OCI-LY3 (cell line): Measurements from ENCODE around the gene TXK.

Experiments used
- H2AFZ ChIP-seq: fragments of 200-600, 300-600 bp; shearing (Covaris generic); 2 replicates; pipeline ENCODE4 v1.6.0; 2014; ENCODE audit warnings: antibody characterized with exemption, low read depth, low read length
- H3K27ac ChIP-seq: fragments of 200-600, 300-600 bp; sonication (generic); 2 replicates; pipeline ENCODE4 v1.5.1; 2014; ENCODE audit warnings: mild to moderate bottlenecking, low read length, moderate library complexity, mixed read lengths
- H3K27me3 ChIP-seq: fragments of 200-600, 300-600 bp; sonication (generic); 2 replicates; pipeline ENCODE4 v1.6.1; 2014; ENCODE audit warnings: low read depth, low read length, mixed read lengths
- H3K36me3 ChIP-seq: fragments of 200-600, 300-600 bp; sonication (generic); replicated peaks from 2 replicates; pipeline ENCODE3; 2014; ENCODE audit warnings: low read depth, low read length, mixed read lengths
- H3K4me1 ChIP-seq: fragments of 300-600, 200-600 bp; sonication (generic); 2 replicates; pipeline ENCODE4 v1.6.1; 2014; ENCODE audit warnings: low read length, mixed read lengths
- H3K4me2 ChIP-seq: fragments of 200-600, 300-600 bp; sonication (generic); 2 replicates; pipeline ENCODE4 v1.6.1; 2014; ENCODE audit warnings: low read length, mixed read lengths
- H3K4me3 ChIP-seq: fragments of 300-600, 200-600 bp; sonication (generic); 2 replicates; pipeline ENCODE4 v1.5.1; 2014; ENCODE audit warnings: antibody characterized with exemption, mild to moderate bottlenecking, low read length, moderate library complexity
- H3K79me2 ChIP-seq: fragments of 300-600, 200-600 bp; shearing (Covaris generic); 2 replicates; pipeline ENCODE4 v1.6.1; 2014; ENCODE audit warnings: mild to moderate bottlenecking, low read length, mixed read lengths
- H3K9ac ChIP-seq: fragments of 300-600, 200-600 bp; shearing (Covaris generic); 2 replicates; pipeline ENCODE4 v1.6.0; 2014; ENCODE audit warnings: mild to moderate bottlenecking, low read length, moderate library complexity
- H3K9me3 ChIP-seq: fragments of 200-600, 300-600 bp; shearing (Covaris generic); 2 replicates; pipeline ENCODE4 v1.6.1; 2014; ENCODE audit warnings: low read length, mixed read lengths; ENCODE audit not compliant: insufficient read depth
- H4K20me1 ChIP-seq: fragments of 200-600, 300-600 bp; sonication (generic); 2 replicates; pipeline ENCODE4 v1.6.1; 2016; ENCODE audit warnings: low read length, mixed read lengths; ENCODE audit not compliant: insufficient read depth
- EZH2phosphoT487 ChIP-seq: fragments of 200-600 bp; shearing (Covaris generic); IDR thresholded peaks from 2 replicates; pipeline ENCODE4 v1.6.1; 2018; ENCODE audit warnings: antibody characterized with exemption, mixed run types, low read depth
- TF ChIP-seq, protein P1 (sequence below): fragments of 200-600, 300-600 bp; sonication (generic); IDR thresholded peaks from 2 replicates; pipeline ENCODE4 v1.5.1; 2014; ENCODE audit warnings: antibody characterized with exemption, low read length, low read depth

Gene TXK

DNA sequence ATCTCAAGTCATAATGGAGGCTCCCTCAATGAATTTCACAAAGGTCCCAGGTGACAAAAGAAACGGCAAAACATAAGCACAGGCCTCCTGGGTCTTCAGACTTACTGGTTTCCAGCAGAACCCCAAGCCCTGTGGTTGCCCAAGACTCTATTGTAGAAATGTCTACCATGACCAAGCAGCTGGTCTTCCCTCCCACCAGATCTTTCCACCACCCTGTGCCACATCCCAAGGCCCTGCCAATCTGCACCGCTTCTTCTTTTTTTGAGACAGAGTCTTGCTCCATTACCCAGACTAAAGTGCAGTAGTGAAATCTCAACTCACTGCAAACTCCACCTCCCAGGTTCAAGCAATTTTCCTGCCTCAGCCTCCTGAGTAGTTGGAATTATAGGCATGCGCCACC lies 23.2 kb upstream of the TXK start:
- Histone ChIP-seq H3K4me2 (no peak overlapping the region), H3K79me2 (no peaks in the 10 kb centered on the region), H2AFZ (no peak overlapping the region), H3K4me3 (no peak overlapping the region), H3K27ac (no peak overlapping the region), H3K27me3 (no peaks in the 10 kb centered on the region), H4K20me1 (no peaks in the 10 kb centered on the region), H3K9ac (no peak overlapping the region), H3K36me3 (peaks cover 54% of the 10 kb centered on the region), H3K4me1 (peaks cover 4% of the 10 kb centered on the region), H3K9me3 (peaks cover 18% of the 10 kb centered on the region)
- no peak for TF ChIP-seq EZH2phosphoT487
- TF ChIP-seq, protein P1, sequence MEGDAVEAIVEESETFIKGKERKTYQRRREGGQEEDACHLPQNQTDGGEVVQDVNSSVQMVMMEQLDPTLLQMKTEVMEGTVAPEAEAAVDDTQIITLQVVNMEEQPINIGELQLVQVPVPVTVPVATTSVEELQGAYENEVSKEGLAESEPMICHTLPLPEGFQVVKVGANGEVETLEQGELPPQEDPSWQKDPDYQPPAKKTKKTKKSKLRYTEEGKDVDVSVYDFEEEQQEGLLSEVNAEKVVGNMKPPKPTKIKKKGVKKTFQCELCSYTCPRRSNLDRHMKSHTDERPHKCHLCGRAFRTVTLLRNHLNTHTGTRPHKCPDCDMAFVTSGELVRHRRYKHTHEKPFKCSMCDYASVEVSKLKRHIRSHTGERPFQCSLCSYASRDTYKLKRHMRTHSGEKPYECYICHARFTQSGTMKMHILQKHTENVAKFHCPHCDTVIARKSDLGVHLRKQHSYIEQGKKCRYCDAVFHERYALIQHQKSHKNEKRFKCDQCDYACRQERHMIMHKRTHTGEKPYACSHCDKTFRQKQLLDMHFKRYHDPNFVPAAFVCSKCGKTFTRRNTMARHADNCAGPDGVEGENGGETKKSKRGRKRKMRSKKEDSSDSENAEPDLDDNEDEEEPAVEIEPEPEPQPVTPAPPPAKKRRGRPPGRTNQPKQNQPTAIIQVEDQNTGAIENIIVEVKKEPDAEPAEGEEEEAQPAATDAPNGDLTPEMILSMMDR: no peak

DNA sequence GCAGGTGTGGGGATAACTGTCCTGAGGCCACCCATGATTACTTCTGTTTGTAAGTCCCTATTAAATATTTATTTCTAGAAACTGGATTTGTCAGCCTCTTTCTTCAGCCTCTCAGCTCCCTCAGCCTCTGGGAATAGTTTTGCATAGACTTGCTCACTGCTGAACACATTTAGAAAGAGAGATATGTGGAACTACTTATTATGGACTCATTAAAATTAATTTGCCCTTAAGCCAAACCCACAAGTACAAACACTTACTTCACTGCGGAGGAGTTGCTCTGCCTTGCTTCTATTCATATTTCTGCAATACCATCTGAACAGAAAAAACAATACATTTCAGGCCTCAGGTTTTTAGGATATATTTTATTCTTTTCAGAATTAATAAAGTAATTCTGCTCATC lies 22.4 kb upstream of the TXK start:
- no peak for TF ChIP-seq EZH2phosphoT487
- TF ChIP-seq, protein P1: no peak
- Histone ChIP-seq H4K20me1 (no peaks in the 10 kb centered on the region), H3K79me2 (no peaks in the 10 kb centered on the region), H3K9me3 (peaks cover 18% of the 10 kb centered on the region), H3K4me1 (no peaks in the 10 kb centered on the region), H3K27ac (no peak overlapping the region), H2AFZ (no peak overlapping the region), H3K36me3 (peaks cover 51% of the 10 kb centered on the region), H3K9ac (no peak overlapping the region), H3K4me2 (no peak overlapping the region), H3K4me3 (no peak overlapping the region), H3K27me3 (no peaks in the 10 kb centered on the region)

DNA sequence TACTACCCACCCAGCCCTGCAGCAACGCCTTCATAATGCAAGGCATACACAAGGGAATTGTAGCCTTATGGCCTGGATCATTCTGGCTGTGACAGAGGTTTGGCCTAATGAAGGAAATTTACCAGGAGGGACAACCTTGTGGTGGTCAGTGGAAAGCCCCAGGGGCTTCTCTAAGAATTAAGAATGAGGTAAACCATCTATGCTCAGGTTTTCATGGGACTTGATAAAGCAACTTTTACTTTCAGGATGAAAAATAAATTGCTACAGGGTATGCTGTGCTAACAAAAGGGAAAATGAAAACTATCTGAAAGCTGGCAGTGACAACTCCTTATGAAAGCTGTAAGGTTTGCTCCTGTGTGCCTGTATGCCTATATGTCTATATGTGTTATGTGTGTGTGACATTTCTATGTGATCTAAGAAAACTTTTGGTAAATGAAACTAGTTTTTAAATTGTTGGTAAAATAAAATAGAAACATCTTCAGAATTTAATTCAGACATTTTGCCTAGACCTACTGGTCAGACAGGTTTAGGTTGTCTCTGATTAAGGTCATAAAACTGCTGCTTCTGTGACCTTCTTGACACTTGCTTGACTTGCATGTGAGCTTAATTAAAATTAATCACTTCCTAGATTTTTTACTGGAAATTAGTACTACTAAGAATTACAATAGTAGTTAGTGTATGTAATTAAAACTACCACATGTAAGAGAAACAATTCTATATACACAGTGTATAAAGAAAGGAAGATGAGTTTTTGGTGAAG lies 19.9 kb upstream of the TXK start:
- TF ChIP-seq, protein P1: no peak
- no peak for TF ChIP-seq EZH2phosphoT487
- peaks cover 47% of the 10 kb centered on the region for H3K36me3 ChIP-seq
- H2AFZ ChIP-seq: no peak overlapping the region

DNA sequence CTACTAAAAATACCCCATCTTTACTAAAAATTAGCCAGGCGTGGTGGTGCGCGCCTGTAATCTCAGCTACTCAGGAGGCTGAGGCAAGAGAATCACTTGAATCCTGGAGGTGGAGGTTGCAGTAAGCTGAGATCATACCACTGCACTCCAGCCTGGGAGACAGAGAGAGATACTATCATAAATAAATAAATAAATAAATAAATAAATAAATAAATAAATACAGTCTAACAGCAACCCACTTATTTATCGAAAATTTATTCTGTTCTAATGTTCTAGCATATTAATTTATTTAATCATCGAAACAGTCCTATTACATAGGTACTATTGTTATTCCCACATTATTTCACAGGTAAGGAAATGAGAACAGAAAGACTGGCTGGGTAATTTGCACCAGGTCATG lies 18.2 kb upstream of the TXK start:
- Histone ChIP-seq H3K79me2 (no peaks in the 10 kb centered on the region), H4K20me1 (no peaks in the 10 kb centered on the region), H3K9me3 (peaks cover 18% of the 10 kb centered on the region), H3K27me3 (no peaks in the 10 kb centered on the region), H3K4me3 (no peak overlapping the region), H3K4me1 (peaks cover 8% of the 10 kb centered on the region; the same call in 1 of the 2 replicates), H3K4me2 (no peak overlapping the region), H3K27ac (no peak overlapping the region), H3K9ac (no peak overlapping the region), H2AFZ (no peak overlapping the region), H3K36me3 (peaks cover 44% of the 10 kb centered on the region)
- no peak for TF ChIP-seq EZH2phosphoT487
- TF ChIP-seq, protein P1: no peak

More for the DNA sequence above, 19.9 kb upstream of the TXK start:
- Histone ChIP-seq H3K4me3 (no peak overlapping the region), H3K9ac (no peak overlapping the region), H4K20me1 (no peaks in the 10 kb centered on the region), H3K4me2 (no peak overlapping the region), H3K9me3 (peaks cover 18% of the 10 kb centered on the region), H3K27me3 (no peaks in the 10 kb centered on the region), H3K27ac (no peak overlapping the region), H3K79me2 (no peaks in the 10 kb centered on the region), H3K4me1 (peaks cover 8% of the 10 kb centered on the region; the same call in 1 of the 2 replicates)
